Posterior vena cava (tissue), 2 donors: Measurements from ENCODE around the gene CBFA2T3. TPM values are rescaled to one million over a fixed set of nuclear protein-coding genes. Genes with fewer than 3 reads are reported as not detected.

Source experiments
- DNase-seq: peaks from one replicate; pipeline ENCODE4 v3.0.0-alpha.2; 2020; ENCODE audit warnings: low spot score
- intact Hi-C, 2 donors: fragments of 100-400 bp; cut with DNase I; formaldehyde crosslinking; loops; one replicate each; pipeline versions ENCODE4 v1.14.1 to v1.14.2; 2022 to 2023
- total RNA-seq, 2 donors: library from RNA; stranded (reverse); fragmentation: NEBNext Ultra II Directional; extraction: Animal tissue kit (Norgen Biotek cat#: 25700); gene quantifications; one replicate each; pipeline ENCODE4 v1.2.1, GENCODE V29; 2021
- donor health status: DM: yes; HTN: yes; CAD: no.
- donor health status: DM: yes; HTN: yes; CAD: no.

Gene CBFA2T3
- total RNA-seq, 2 donors from 2014 or later, result 4.7 to 5.1 TPM

DNA sequence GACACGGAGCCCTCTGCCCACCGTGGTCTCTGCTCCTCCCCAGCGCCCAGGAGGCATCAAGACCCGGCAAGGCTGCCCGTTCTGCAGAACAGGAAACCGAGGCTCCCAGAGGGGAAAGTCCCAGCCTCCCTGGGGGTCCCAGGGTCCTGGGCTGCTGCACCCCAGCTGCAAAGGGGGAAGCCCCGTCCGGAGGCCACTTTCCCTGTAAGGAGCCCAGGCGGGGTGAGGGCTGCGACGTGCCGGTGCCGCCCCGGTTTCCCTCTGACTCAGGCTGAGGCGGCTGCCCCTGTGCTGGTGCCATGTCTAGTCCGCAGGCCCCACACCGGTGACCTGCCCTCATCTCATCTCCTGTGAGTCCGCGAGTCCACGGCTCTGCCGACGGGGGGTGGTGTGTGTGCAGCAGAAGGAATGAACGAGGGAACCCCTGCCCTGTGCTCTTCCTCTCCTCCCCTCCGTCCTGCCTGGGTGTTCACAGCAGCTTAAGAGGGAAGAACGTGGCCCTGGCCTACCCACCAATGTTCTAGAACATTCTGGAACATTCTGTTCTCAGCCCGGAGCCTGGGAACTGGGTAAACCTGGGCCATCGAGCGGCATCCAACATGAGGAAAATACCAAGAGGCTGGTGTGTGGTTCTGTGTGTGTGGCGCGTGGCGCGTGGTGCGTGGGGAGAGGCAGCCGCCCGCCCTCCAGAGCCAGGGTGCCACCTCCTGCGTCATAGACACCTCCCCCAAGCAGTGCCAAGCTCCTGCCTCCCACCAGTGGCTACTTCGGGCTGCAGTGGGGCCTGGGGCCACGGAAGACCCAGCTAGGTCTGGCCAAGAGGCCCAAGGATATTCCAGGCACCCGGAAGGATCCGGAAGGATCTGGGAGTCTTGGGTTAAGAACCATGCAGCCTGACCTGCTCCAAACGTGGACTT, 7.0 kb upstream of the CBFA2T3 start:
- intact Hi-C loops, result no loop called here
- DNase-seq, result no peak

DNA sequence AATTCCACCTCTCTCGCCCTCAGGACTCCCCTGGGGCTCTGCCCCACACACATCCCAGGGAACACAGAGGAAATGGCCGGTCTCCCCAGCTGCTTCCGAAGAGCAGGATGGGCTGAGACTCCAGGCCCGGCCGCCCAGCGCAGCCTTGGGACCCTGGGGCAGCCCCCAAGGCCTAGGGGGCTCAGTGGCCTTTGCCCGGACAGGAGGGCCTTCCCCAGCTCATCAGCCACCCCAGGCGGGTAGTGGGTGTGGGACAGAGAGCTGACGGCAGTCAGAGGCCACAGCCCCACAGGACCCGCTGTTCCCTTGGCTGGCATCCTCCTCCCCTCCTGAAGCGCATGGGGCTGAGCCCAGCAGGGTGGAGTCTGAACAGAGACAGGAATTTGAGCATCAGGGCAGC, 6.2 kb upstream of the CBFA2T3 start:
- intact Hi-C loops, result no loop called here
- DNase-seq, result no peak

DNA sequence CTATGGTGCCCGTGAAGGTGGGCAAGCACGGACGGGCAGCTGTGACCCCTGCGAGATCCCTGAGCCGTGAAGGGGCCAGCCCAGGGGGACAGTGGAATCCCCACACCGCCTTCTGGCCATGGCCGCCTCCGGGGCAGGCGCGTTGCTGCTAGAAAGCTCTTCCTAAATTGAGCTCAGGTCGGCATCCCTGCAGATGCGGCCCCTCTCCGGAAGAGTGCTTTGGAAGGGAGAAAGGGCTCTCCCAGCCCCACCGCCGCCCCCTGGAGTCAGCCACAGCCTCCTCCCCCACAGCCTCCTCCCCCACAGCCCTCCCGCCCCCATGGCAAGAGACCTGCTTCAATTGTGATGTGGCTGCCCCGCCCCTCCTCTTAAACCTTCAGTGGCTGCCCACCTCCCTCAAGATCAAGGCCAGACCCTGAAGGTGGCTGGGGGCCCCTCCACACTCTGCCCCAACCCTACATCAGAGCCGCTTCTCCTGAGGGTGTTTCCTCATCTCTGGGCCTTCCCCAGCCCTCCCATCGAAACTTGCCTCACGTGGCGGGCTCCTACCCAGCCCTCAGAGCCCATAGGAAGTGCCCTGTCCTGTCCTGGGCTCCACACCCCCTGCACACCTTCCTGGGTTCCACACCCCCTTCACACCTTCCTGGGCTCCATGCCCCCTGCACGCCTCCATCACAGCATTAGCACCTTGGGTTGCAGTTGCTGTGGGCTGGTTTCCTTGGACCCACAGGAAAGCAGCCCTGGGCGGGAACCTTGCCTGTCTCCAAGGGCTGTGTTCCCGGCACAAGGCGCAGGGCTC, 5.5 kb upstream of the CBFA2T3 start:
- intact Hi-C loops, result no loop called here
- no peak for DNase-seq

DNA sequence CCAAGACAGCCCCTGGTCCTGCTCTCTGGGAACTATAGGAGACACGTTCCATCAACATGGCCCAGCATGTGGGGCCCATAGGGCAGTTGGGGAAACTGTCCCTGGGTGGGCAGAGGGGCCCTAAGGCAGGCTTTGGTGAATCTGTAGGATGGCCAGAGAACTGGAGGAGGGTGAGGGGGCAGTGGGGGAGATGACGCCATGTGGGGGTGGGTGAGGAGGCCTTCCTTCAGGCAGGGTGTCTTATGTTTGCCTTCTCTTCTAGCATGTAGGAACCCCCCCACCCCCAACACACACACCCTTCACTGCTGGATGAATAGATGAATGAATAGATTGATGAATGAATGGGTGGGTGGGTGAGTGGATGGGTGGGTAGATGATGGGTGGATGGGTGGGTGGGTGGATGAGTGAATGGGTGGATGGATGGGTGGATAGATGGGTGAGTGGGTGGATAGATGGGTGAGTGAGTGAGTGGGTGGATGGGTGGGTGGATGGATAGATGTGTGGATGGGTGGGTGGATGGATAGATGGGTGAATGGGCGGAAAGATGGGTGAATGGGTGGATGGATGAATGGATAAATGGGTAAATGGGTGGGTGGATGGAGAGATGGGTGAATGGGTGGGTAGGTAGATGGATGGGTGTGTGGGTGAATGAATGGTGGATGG, 2.5 kb upstream of the CBFA2T3 start:
- DNase-seq, result no peak
- intact Hi-C loops, result no loop called here

DNA sequence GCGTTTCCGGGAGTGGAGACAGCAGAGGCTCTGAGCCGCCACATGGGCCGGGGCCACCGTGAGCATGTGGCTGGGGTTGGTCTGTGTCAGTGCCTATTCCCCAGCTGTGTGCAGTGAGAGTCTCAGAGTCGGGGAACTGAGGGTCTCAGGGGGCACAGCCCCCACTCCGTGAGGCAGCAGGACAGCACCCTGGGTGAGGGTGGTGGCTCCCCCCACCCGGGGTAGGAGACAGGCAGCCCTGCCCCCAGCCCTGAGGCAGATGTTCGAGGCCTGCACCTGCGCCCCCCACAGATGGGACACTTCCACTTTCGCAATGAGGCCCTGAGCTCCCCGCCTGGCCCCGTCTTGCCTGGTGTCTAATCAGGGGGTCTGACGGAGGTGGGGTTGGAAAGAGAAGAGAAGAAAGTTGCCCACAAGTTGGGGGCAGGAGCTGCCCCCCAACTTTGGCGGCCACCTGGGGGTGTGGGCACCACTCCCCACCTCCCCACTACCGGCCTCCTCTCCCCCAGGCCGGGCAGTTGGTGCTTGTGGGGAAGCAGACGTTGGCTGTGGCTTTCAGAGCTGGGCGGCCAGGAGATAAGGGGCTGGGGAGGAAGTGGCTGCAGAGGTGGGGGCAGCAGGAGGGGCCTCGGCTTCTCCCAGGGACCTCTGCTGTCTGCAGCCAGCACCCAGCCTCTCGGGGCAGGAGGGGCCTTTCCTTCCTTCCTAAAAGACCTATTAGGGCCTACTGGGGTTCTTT, 1.8 kb upstream of the CBFA2T3 start:
- intact Hi-C loops, result no loop called here
- no peak for DNase-seq

DNA sequence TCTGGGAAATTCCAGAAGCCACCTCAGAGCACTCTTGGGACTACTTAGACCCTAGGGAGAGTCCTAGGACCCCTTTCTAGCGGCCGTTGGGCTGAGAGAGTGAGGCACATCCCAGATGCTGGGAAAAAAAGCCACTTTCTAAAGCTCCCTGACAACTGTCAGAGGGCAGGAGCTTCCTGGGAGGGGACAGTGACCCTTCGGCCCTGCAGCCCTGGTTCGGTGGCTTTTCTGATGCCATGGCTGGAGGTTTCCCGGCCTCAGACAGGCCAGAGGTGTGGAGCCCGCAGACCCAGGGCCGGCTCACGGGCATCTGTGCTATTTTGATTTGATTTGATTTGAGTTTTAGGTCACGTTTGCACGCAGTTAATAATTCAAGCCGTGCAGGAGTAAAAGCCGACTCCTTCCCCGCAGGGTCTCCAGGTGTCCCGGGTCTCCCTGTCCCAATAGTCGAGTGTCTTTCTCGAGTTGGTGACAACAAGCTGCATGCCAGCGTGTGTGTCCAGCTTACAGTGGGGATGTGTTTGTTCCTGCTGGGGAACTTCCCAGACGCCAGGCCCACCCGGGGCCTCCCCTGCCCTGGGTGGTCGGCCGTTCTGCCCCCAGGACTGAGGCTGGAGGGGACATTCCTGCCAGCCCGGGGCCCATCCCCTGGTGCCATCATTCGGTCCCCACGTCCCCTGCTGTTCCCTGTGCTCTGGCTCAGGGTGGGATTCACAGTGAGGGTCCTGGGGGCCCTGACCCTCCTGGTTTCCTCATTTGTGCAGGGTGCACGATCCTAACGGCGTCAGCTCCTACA, 1.0 kb upstream of the CBFA2T3 start:
- no peak for DNase-seq
- intact Hi-C loops, result no loop called here

DNA sequence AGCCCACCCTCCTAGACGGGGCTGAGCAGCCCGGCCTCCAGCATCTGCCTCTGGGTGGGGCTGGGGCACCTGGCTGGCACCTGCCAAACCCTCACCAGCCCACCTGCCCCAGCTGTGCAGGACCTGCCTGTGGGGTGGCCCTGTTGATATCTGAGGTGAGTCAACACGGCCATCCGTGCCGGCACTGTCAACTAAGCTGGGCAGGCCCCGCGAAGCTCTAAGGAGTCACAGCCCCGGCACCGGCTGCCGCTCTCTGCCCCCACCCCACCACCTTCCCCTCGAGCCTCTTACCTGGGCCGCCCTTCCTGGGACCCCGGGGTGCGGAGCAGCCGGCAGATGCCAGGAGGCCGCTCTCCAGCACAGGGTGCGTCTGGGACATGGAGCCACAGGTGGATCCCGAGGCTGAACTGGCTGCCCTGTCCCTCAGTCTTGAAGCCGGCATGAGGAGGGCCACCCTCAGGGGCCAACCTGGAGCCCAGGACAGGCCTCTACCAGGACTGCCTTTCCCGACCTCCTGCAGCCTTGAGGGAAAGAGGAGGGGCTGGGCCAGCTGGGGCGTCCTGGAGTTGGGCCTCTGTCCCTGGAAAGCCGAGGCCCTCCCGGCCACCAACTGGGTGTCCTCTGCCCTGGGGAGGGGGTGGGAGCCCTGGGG, 515 bp downstream of the CBFA2T3 start:
- DNase-seq, result no peak
- intact Hi-C loops, result loop anchor here in 1 of 2 donors (1.0 kb wide), 1 partner anchor 20 kb away; no protein-coding TSS in a partner anchor

DNA sequence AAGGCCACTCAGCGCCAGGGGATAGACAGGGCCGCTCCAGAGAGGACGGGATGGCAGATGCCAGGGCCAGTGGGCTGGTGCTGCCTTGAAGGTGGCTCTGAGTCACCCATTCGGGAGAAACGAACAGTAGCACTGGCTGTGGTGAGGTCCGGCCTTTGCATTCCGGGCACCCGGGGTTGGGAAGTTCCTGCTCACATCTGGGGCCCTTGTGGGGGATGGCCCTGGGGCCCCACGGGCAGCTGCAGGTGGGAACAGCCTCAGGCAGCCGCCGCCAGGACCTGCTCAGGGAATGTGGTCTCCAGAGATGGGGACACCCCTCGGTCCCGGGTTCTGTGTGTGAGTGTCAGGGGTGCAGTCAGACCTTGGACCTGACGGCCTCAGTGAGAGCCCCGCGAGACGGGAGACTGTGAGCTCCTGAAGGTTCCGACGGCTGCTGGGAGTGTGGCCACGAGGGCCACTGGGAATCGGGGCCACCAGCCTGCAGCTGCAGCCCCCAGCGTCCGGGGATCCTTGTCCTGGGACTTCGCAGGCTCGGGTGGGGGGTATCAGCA, 1.4 kb downstream of the CBFA2T3 start:
- intact Hi-C loops, result loop anchor here in 1 of 2 donors (1.0 kb wide), 1 partner anchor 21 kb away; no protein-coding TSS in a partner anchor
- DNase-seq, result no peak

DNA sequence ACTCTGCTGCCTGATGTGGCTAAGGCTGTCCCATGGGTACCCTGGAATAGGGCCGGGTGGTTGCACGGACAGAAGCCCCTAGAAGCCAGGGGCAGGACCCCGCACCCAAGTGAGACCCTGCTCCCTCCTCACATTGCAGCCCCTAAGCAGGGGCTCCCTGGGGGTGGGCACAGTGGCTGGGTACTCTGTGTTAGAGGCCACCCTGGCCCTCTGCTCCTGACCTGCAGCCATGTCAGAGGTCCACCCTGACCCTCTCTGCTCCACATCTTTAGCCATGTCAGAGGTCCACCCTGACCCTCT, 2.1 kb downstream of the CBFA2T3 start:
- DNase-seq, result no peak
- intact Hi-C loops, result no loop called here

DNA sequence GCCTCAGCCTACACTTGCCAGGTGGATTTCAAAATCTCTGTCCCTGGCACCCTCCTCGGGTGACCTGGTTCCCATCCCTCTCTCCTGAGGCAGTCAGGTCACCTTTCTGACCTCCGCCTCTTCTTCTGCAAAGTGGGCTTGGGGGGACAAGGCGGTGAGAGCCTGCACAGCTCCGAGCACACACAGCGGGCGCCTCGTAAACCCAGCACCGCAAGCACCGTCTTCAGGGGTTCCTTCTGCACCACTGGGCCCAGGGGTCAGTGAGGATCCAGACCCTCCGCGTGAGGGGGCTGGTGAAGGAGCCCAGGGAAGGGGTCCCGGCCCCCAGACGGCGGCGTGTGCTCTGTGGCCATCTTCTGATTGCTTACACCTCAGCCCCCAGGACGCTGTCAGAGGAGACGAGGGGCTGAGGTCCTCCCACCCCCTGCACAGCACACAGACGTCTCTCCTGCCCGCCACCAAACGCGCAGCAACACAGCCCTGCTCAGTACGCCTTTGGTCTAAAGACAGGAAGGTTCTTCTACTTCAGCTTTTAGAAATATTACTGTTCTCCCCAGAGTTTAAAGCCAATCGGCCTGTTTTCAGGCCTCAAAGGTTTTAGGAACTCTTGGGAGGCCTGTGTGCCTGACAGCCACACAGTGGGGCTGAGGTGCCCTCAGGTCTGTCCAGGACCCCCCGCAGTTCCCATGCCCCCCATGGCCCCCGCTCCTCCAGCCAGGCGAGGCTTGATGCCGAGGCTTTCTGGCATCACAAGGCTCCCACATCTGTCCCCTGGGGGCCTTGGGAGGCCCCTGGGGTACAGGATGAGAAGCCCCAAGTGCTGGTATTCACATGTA, 2.7 kb downstream of the CBFA2T3 start:
- intact Hi-C loops, result no loop called here
- DNase-seq, result no peak

DNA sequence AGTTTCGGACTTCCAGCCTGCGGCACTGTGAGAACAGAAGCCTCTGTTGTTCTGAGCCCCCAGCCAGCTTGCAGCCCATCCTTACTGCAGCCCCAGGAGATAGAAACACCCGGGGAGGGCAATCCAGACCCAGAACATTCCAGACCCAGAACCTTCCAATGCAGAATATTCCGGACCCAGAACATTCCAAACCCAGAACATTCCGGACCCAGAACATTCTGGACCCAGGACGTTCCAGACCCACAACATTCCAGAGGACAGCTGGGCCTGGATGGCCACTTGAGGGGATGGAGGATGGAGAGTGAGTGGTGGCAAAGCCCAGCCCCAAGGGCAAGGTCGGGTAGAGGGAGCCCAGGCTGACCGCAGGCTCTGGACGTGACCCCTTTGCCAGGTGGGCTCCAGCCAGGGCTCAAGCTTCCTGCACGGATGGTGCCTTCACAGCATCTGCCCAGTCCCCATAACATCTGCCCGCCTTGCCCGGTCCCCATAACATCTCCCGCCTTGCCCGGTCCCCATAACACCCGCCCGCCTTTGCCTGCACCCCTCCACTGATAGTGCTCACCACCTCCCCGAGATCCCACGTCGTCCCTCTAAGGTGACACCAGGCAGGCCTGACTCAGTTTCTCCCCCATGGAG, 3.5 kb downstream of the CBFA2T3 start:
- intact Hi-C loops, result no loop called here
- DNase-seq, result no peak

DNA sequence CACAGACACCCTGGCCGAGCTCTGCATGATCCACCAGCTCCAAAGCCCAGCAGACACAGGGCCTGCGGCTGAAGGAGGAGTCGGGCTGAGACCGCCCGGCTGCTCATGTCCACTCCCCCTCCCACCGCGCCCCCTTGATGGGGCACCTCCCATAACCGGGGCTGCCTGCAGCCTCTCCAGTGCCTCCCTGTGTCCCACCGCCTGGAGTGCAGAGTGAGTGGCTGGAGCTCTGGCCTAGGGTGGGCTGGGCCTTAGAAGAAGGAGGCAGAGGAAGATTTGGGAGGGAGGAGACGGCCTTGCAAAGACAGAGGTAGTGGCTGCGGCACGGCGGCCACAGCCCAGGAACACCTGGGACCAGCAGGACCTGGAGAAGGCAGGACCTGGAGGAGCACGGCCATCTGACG, 4.0 kb downstream of the CBFA2T3 start:
- intact Hi-C loops, result no loop called here
- DNase-seq, result no peak

DNA sequence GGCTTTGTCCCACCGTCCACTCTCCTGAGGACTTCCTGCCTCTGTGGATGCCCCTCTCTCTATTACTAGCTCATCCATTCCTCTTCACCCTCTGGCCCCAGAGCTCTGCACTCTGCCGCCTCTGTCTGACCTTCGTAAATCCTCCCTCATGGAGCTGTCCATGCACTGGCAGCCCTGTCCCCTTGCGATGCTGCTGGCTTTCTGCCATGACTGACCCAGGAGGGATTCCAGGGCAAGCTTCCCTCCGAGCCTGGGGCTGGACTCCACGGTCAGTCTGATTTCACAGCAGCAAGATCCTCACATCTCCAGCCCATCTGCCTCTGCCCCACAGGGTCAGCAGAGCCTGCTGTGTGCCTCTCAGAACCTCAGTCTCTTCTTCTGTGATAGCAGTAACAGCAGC, 4.7 kb downstream of the CBFA2T3 start:
- intact Hi-C loops, result no loop called here
- DNase-seq, result no peak

DNA sequence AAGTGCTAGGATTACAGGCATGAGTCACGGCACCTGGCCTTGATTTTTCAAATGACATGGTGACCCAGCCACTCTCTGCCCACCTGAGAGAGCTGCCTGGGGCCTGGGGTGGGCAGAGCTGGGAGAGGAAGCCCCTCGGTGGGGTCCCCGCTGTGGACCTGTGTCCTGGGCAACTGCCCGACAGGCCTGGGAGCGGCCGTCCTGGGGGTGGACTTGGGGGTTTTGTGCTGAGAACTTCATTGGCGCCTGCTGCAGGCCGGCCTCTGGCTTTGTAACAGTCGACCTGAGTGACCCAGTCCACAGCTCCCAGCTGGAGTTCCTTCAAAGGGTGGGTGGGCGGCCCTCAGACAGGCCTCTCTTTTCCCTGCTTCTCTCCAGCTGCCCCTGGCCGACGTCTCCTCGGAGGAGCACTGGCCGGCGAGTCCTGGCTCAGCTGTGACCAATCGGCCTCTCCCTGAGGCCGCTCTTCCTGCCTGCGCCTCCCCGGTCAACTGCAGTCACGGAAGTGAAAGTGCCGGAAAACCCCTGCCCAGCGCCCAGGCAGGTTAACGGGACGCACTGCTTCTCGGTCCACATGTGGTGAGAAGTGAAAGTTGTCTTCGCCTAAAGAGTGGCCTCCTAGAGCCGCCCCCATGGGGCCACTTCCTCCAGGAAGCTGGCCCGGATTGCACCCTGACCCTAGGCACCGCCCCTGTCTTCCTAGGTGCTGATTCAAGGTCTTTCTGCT, 5.5 kb downstream of the CBFA2T3 start:
- DNase-seq, result no peak
- intact Hi-C loops, result no loop called here

DNA sequence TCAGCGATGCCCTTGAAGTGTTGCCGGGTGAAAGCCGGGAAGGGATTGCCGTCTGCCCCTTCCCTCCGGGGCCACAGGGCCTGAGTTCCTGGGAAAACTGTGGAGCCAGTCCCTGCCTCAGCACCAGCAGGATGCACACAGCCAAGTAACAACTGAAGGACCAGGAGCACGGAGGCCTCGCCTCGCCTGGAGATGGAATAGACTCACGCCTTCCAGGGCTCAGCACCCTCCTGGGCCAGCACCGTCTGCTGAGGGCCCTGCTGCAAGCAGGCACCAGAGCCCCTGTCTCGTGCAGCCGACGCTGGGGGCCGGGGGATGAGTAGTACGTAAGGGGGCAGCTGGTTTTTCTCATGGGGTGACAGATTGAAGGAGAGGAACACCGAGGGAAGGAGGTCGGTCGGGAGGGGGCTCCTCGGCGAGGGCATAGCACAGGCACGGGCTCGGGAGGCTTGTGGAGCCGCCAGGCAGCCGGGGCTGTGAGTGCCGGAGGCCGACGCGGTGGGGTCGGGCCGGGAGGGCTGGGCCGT, 6.4 kb downstream of the CBFA2T3 start:
- intact Hi-C loops, result no loop called here
- no peak for DNase-seq

DNA sequence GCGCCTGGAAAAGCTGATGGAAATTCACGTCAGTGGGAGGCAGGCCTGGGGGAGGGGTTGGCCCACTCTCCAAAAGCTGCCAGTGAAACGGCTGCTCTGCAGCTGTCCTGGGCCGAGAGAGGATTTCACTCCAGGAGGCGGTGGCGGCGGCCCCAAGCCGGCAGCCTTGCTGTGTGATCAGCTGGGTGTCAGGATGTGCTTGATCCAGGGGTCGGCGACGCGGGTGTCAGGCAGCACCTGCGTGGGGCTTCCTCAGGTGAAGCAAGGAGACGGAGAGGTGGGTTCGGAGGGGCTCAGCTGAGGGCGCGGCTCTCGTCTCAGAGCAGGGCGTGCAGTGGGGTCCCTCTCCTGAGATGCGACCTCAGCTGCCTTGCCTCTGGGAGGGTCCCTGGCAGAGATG, 7.0 kb downstream of the CBFA2T3 start:
- intact Hi-C loops, result no loop called here
- DNase-seq, result no peak
